Activated effector memory CD4-positive, alpha-beta T cell treated with anti-CD3 and anti-CD28 coated beads, Interleukin-2, amount 50 U/mL, for 16 hours (primary cell): Measurements from ENCODE around the gene ATP6V1G1.
A peak's percentile ranks its signal among the peaks of the same experiment; 100 is the strongest.
"Not testable (repeated sequence)": the region's sequence is repeated elsewhere in the genome, so short reads cannot be mapped to it uniquely, and the experiment has no call there.

ENCODE experiments used
- DNase-seq: peaks from one replicate; pipeline ENCODE4 v3.0.0-alpha.2; 2020

The ATP6V1G1 gene

GRCh38 chr9:114580609-114581193, 6.9 kb upstream of the ATP6V1G1 start:
- DNase-seq, result no peak

- DNase-seq, result no peak
Measured at GRCh38 chr9:114583371-114584155, 4.0 kb upstream of the ATP6V1G1 start.

GRCh38 chr9:114588210-114588609, 641 bp downstream of the ATP6V1G1 start:
- peak; percentile 68 for DNase-seq

GRCh38 chr9:114588651-114589526, 1.3 kb downstream of the ATP6V1G1 start:
- peak; percentile 46 for DNase-seq

- peak; percentile 46 for DNase-seq
Measured at GRCh38 chr9:114590328-114590727, 2.8 kb downstream of the ATP6V1G1 start.

GRCh38 chr9:114591291-114591787, 3.8 kb downstream of the ATP6V1G1 start:
- peak; percentile 8 for DNase-seq

- DNase-seq, result no peak
Measured at GRCh38 chr9:114591849-114592248, 4.3 kb downstream of the ATP6V1G1 start.

- peak; percentile 82 for DNase-seq
Measured at GRCh38 chr9:114592356-114592755, 4.8 kb downstream of the ATP6V1G1 start.

GRCh38 chr9:114594136-114594535, 6.6 kb downstream of the ATP6V1G1 start:
- peak; percentile 55 for DNase-seq

GRCh38 chr9:114600502-114601248, 13.1 kb downstream of the ATP6V1G1 start:
- not testable (repeated sequence) for DNase-seq

- not testable (repeated sequence) for DNase-seq
Measured at GRCh38 chr9:114601787-114602186, 14.2 kb downstream of the ATP6V1G1 start.

GRCh38 chr9:114602620-114603019, 15.1 kb downstream of the ATP6V1G1 start:
- no peak for DNase-seq

GRCh38 chr9:114603248-114603647, 15.7 kb downstream of the ATP6V1G1 start:
- no peak for DNase-seq

GRCh38 chr9:114604989-114605388, 17.4 kb downstream of the ATP6V1G1 start:
- DNase-seq, result no peak

- DNase-seq, result no peak
Measured at GRCh38 chr9:114606068-114606467, 18.5 kb downstream of the ATP6V1G1 start.

GRCh38 chr9:114606597-114607207, 19.1 kb downstream of the ATP6V1G1 start:
- no peak for DNase-seq

- DNase-seq, result no peak
Measured at GRCh38 chr9:114607671-114608524, 20.3 kb downstream of the ATP6V1G1 start.

GRCh38 chr9:114608525-114608796, 20.9 kb downstream of the ATP6V1G1 start:
- DNase-seq, result no peak

- DNase-seq, result peak; percentile 81
Measured at GRCh38 chr9:114611516-114612271, 24.1 kb downstream of the ATP6V1G1 start.

GRCh38 chr9:114612272-114612923, 24.8 kb downstream of the ATP6V1G1 start:
- no peak for DNase-seq
